Stimulated activated naive CD8-positive, alpha-beta T cell treated with anti-CD3 and anti-CD28 coated beads, Interleukin-15, Interleukin-2, amounts not matched to agents 100 ng/mL and 50 ng/mL, for 24 hours (primary cell): ENCODE measurements around the gene SGIP1.
A peak's percentile ranks its signal among the peaks of the same experiment; 100 is the strongest.

Experiments used
- H3K27ac Mint-ChIP-seq: one replicate; pipeline ENCODE4 v1.8.0; 2021; ENCODE audit warnings: mild to moderate bottlenecking, mixed read lengths
- H3K27me3 Mint-ChIP-seq: one replicate; pipeline ENCODE4 v1.8.0; 2021; ENCODE audit warnings: mixed read lengths
- H3K36me3 Mint-ChIP-seq: one replicate; pipeline ENCODE4 v1.8.0; 2021; ENCODE audit warnings: low read depth, mixed read lengths
- H3K4me1 Mint-ChIP-seq: one replicate; pipeline ENCODE4 v1.8.0; 2021; ENCODE audit warnings: low read depth, mixed read lengths
- H3K4me3 Mint-ChIP-seq: one replicate; pipeline ENCODE4 v1.8.0; 2021; ENCODE audit warnings: mild to moderate bottlenecking, mixed read lengths
- H3K9me3 Mint-ChIP-seq: one replicate; pipeline ENCODE4 v1.8.0; 2021; ENCODE audit warnings: mixed read lengths

Gene SGIP1

GRCh38 chr1:66506393-66506687, 27.6 kb upstream of the SGIP1 start:
- Mint-ChIP-seq H3K9me3 (no peaks in the 10 kb centered on the region), H3K27ac (no peak overlapping the region), H3K4me3 (no peak overlapping the region), H3K4me1 (no peaks in the 10 kb centered on the region), H3K36me3 (no peaks in the 10 kb centered on the region), H3K27me3 (peaks cover 16% of the 10 kb centered on the region)

GRCh38 chr1:66506991-66507390, 27.0 kb upstream of the SGIP1 start:
- H3K27me3 Mint-ChIP-seq: peaks cover 11% of the 10 kb centered on the region
- H3K27ac Mint-ChIP-seq: no peak overlapping the region
- no peaks in the 10 kb centered on the region for H3K36me3 Mint-ChIP-seq
- no peaks in the 10 kb centered on the region for H3K4me1 Mint-ChIP-seq
- H3K4me3 Mint-ChIP-seq: no peak overlapping the region
- H3K9me3 Mint-ChIP-seq: no peaks in the 10 kb centered on the region

- Mint-ChIP-seq H3K4me1 (no peaks in the 10 kb centered on the region), H3K27ac (no peak overlapping the region), H3K4me3 (no peak overlapping the region), H3K9me3 (no peaks in the 10 kb centered on the region), H3K27me3 (peaks cover 4% of the 10 kb centered on the region), H3K36me3 (no peaks in the 10 kb centered on the region)
Observed at GRCh38 chr1:66510407-66510806, 23.5 kb upstream of the SGIP1 start.

GRCh38 chr1:66511118-66511517, 22.8 kb upstream of the SGIP1 start:
- Mint-ChIP-seq H3K4me1 (no peaks in the 10 kb centered on the region), H3K4me3 (no peak overlapping the region), H3K9me3 (no peaks in the 10 kb centered on the region), H3K27me3 (peaks cover 4% of the 10 kb centered on the region), H3K36me3 (no peaks in the 10 kb centered on the region), H3K27ac (no peak overlapping the region)

GRCh38 chr1:66517959-66518358, 16.0 kb upstream of the SGIP1 start:
- Mint-ChIP-seq H3K27me3 (no peaks in the 10 kb centered on the region), H3K9me3 (no peaks in the 10 kb centered on the region), H3K4me3 (no peak overlapping the region), H3K36me3 (no peaks in the 10 kb centered on the region), H3K4me1 (no peaks in the 10 kb centered on the region), H3K27ac (no peak overlapping the region)

- Mint-ChIP-seq H3K27me3 (no peaks in the 10 kb centered on the region), H3K4me1 (no peaks in the 10 kb centered on the region), H3K9me3 (no peaks in the 10 kb centered on the region), H3K27ac (no peak overlapping the region), H3K36me3 (no peaks in the 10 kb centered on the region), H3K4me3 (no peak overlapping the region)
Observed at GRCh38 chr1:66518654-66519053, 15.3 kb upstream of the SGIP1 start.

GRCh38 chr1:66519992-66520391, 14.0 kb upstream of the SGIP1 start:
- Mint-ChIP-seq H3K4me1 (no peaks in the 10 kb centered on the region), H3K36me3 (no peaks in the 10 kb centered on the region), H3K27me3 (no peaks in the 10 kb centered on the region), H3K9me3 (no peaks in the 10 kb centered on the region), H3K4me3 (no peak overlapping the region), H3K27ac (no peak overlapping the region)

- Mint-ChIP-seq H3K4me1 (no peaks in the 10 kb centered on the region), H3K27ac (no peak overlapping the region), H3K4me3 (no peak overlapping the region), H3K27me3 (no peaks in the 10 kb centered on the region), H3K36me3 (no peaks in the 10 kb centered on the region), H3K9me3 (no peaks in the 10 kb centered on the region)
Observed at GRCh38 chr1:66520655-66521054, 13.3 kb upstream of the SGIP1 start.

GRCh38 chr1:66521721-66522365, 12.1 kb upstream of the SGIP1 start:
- Mint-ChIP-seq H3K4me1 (no peaks in the 10 kb centered on the region), H3K4me3 (no peak overlapping the region), H3K27me3 (no peaks in the 10 kb centered on the region), H3K36me3 (no peaks in the 10 kb centered on the region), H3K9me3 (no peaks in the 10 kb centered on the region), H3K27ac (no peak overlapping the region)

- no peak overlapping the region for H3K4me3 Mint-ChIP-seq
- no peaks in the 10 kb centered on the region for H3K9me3 Mint-ChIP-seq
- no peaks in the 10 kb centered on the region for H3K36me3 Mint-ChIP-seq
- no peaks in the 10 kb centered on the region for H3K27me3 Mint-ChIP-seq
- no peak overlapping the region for H3K27ac Mint-ChIP-seq
- no peaks in the 10 kb centered on the region for H3K4me1 Mint-ChIP-seq
Observed at GRCh38 chr1:66523562-66523961, 10.4 kb upstream of the SGIP1 start.

- no peaks in the 10 kb centered on the region for H3K4me1 Mint-ChIP-seq
- H3K4me3 Mint-ChIP-seq: no peak overlapping the region
- H3K9me3 Mint-ChIP-seq: no peaks in the 10 kb centered on the region
- H3K27me3 Mint-ChIP-seq: peaks cover 5% of the 10 kb centered on the region
- H3K36me3 Mint-ChIP-seq: no peaks in the 10 kb centered on the region
- no peak overlapping the region for H3K27ac Mint-ChIP-seq
Observed at GRCh38 chr1:66525086-66525485, 8.9 kb upstream of the SGIP1 start.

GRCh38 chr1:66526036-66526435, 7.9 kb upstream of the SGIP1 start:
- H3K4me1 Mint-ChIP-seq: no peaks in the 10 kb centered on the region
- H3K27me3 Mint-ChIP-seq: peaks cover 8% of the 10 kb centered on the region
- H3K9me3 Mint-ChIP-seq: no peaks in the 10 kb centered on the region
- no peaks in the 10 kb centered on the region for H3K36me3 Mint-ChIP-seq
- H3K27ac Mint-ChIP-seq: no peak overlapping the region
- H3K4me3 Mint-ChIP-seq: no peak overlapping the region

GRCh38 chr1:66526991-66527390, 7.0 kb upstream of the SGIP1 start:
- Mint-ChIP-seq H3K36me3 (no peaks in the 10 kb centered on the region), H3K4me3 (no peak overlapping the region), H3K27me3 (peaks cover 17% of the 10 kb centered on the region), H3K27ac (no peak overlapping the region), H3K9me3 (no peaks in the 10 kb centered on the region), H3K4me1 (no peaks in the 10 kb centered on the region)

GRCh38 chr1:66527686-66528085, 6.3 kb upstream of the SGIP1 start:
- peaks cover 4% of the 10 kb centered on the region for H3K4me1 Mint-ChIP-seq
- no peak overlapping the region for H3K4me3 Mint-ChIP-seq
- H3K9me3 Mint-ChIP-seq: no peaks in the 10 kb centered on the region
- H3K27ac Mint-ChIP-seq: no peak overlapping the region
- no peaks in the 10 kb centered on the region for H3K36me3 Mint-ChIP-seq
- H3K27me3 Mint-ChIP-seq: peaks cover 24% of the 10 kb centered on the region

GRCh38 chr1:66528580-66528979, 5.4 kb upstream of the SGIP1 start:
- H3K4me3 Mint-ChIP-seq: no peak overlapping the region
- H3K9me3 Mint-ChIP-seq: no peaks in the 10 kb centered on the region
- peaks cover 31% of the 10 kb centered on the region for H3K27me3 Mint-ChIP-seq
- H3K27ac Mint-ChIP-seq: no peak overlapping the region
- H3K36me3 Mint-ChIP-seq: no peaks in the 10 kb centered on the region
- peaks cover 10% of the 10 kb centered on the region for H3K4me1 Mint-ChIP-seq

GRCh38 chr1:66532214-66532613, 1.7 kb upstream of the SGIP1 start:
- peaks cover 50% of the 10 kb centered on the region for H3K27me3 Mint-ChIP-seq
- no peak overlapping the region for H3K27ac Mint-ChIP-seq
- H3K4me3 Mint-ChIP-seq: peak overlapping the region; percentile 81
- no peaks in the 10 kb centered on the region for H3K36me3 Mint-ChIP-seq
- H3K9me3 Mint-ChIP-seq: no peaks in the 10 kb centered on the region
- H3K4me1 Mint-ChIP-seq: peaks cover 10% of the 10 kb centered on the region
